HG03196 (cell line): ENCODE measurements around the gene HSPBAP1.

Source experiments
- ATAC-seq: cut with Tn5 transposase; IDR thresholded peaks from one replicate; pipeline ENCODE4 v1.9.1; 2021; ENCODE audit not compliant: unreplicated experiment

Gene HSPBAP1, protein sequence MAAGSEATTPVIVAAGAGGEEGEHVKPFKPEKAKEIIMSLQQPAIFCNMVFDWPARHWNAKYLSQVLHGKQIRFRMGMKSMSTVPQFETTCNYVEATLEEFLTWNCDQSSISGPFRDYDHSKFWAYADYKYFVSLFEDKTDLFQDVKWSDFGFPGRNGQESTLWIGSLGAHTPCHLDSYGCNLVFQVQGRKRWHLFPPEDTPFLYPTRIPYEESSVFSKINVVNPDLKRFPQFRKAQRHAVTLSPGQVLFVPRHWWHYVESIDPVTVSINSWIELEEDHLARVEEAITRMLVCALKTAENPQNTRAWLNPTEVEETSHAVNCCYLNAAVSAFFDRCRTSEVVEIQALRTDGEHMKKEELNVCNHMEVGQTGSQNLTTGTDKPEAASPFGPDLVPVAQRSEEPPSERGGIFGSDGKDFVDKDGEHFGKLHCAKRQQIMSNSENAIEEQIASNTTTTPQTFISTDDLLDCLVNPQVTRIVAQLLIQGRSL

GRCh38 chr3:122793568-122794416 is at the start of gene HSPBAP1:
Gene HSPBAP1, minus strand, starts transcription at chr3:122793831. Its CDS starts 151 bp downstream, at chr3:122793680.
- ATAC-seq = peak; percentile 64

- no peak for ATAC-seq
These were observed 42.0 kb upstream of the HSPBAP1 start for GRCh38 chr3:122835590-122835989.

DNA sequence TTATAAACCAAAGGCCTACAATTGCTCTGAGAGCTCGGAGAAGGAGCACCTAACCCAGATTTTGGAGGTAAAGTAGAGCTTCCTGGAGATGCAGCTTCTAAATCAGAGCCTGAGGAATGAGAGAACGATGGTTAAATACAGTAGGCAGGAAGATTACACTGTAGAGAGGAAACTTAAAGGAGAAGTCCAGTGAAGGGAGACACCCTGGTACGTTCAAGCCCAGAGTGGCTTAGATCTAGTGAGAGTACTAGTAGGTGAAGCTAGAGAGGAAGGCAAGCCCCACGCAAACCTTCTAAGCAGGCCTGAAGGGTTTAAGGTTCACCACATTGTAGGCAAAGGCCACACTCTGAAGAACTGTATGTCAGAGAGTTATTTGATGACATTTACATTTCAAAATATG is 34.6 kb upstream of the HSPBAP1 start:
- no peak for ATAC-seq

- ATAC-seq = no peak
These were observed 32.6 kb upstream of the HSPBAP1 start for GRCh38 chr3:122826278-122826677.

DNA sequence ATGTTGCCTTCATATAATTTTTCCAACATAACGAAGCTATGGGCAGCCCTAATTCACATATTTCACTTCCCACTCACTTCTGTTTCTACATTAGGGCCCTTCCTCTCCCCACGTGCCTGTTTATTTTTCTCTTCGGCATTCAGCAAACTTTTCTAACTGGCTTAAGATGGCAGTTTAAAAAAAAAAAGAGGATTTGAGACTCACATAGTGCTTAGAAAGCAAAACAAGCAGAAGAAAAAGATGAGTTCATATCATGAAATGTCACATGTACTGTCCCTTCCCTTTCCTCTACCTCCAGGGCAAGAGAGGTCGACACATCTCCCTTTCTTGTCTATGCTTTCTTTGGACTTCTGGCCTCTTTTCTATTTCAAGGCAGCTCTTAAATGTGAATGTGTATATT is 31.8 kb upstream of the HSPBAP1 start:
- ATAC-seq = no peak

- no peak for ATAC-seq
These were observed 31.1 kb upstream of the HSPBAP1 start for GRCh38 chr3:122824465-122825381.

GRCh38 chr3:122816587-122816986 is 23.0 kb upstream of the HSPBAP1 start:
- no peak for ATAC-seq

DNA sequence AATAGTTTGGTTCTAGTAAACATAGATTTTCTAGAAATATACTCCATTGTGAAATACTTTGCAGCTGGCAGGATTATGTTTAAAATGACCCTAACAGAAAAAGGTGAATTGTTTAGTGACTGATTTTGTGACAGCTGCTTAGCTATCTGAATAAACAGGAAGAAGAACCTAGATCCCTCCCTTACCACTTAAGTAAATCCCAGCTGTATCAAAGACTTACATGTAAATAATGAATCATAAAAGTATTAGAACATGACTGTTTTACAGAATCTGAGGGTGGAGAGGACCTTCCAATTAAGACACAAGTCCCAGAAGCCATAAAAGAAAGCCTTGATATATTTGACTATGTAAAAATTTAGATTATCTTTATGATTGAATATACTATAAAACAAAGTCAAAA is 17.1 kb upstream of the HSPBAP1 start:
- no peak for ATAC-seq

GRCh38 chr3:122803977-122804376 is 10.3 kb upstream of the HSPBAP1 start:
- ATAC-seq = no peak

DNA sequence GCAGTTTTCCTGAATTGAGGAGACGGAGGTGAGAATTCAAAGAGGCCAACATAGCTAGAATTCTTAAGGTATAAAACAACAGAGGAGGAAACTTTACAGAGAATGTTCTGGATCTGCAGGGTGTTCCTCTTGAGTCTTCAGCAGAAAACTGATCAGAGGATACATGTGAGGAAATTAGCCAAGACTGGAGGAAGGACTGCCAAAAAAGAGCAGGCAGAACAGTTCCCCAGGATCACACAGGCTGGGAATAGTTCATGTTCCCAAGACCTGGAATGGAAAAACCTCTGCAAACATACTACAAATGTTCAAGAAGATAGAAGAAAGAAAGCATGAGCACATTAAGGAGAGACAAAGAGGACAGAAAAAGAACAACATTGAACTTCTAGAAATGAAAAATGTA is 8.7 kb upstream of the HSPBAP1 start:
- ATAC-seq = no peak

- ATAC-seq = no peak
These were observed 7.1 kb upstream of the HSPBAP1 start for GRCh38 chr3:122800706-122801237.

GRCh38 chr3:122800031-122800430 is 6.4 kb upstream of the HSPBAP1 start:
- ATAC-seq = no peak

- ATAC-seq = no peak
These were observed 5.7 kb upstream of the HSPBAP1 start for GRCh38 chr3:122799322-122799721.

DNA sequence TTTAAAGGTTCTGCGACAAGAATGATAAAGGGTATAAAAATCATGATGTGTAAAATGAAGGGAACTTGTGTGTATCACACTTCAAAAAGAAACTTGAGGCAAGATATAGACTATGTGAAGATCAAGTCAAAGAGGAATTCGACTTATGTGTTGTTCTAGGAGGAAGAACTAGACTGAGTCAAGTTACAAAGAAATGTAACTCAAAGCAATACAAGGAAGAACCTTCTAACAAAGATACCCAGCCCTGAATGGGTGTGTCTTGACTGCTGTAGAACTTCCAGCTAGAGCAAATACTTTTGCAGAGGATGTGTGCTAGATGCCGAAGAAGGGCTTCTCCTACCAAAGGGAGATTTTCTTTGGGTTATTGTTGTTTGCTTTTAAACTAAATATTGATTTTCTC is 3.7 kb upstream of the HSPBAP1 start:
- no peak for ATAC-seq

- ATAC-seq = no peak
These were observed 2.1 kb upstream of the HSPBAP1 start for GRCh38 chr3:122795674-122796195.

GRCh38 chr3:122794779-122795673 is 1.4 kb upstream of the HSPBAP1 start, which contains the start of gene SLC49A4:
Gene SLC49A4, plus strand, starts transcription at chr3:122795069. Its CDS starts 124 bp downstream, at chr3:122795193.
- peak; percentile 70 for ATAC-seq

- ATAC-seq = no peak
These were observed 800 bp upstream of the HSPBAP1 start for GRCh38 chr3:122794483-122794778.

GRCh38 chr3:122789585-122790273 is 3.9 kb downstream of the HSPBAP1 start:
- no peak for ATAC-seq

DNA sequence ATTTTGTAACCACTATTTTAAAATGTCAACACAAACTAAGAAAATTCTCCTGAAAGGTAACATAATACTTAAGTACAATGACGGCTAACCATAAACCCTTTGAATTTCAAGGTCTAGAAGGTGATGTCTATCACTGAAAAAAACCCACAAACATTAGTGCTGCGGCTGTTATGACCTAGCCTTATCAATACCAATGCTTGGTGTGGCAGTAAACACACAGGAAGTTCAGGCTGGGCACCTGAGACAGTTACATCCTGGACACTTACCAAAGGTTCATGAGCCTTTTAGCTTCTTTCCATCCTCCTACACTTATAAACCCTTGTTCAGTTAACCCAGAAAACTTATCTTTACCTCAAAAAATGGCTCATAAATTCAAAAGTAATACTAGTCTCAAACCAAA is 5.8 kb downstream of the HSPBAP1 start:
- no peak for ATAC-seq
